SH-SY5Y (cell line): Measurements from ENCODE around the gene PARP9.

Experiments
- GATA2 ChIP-seq: IDR thresholded peaks from 2 replicates; pipeline ENCODE4 v1.6.1; 2011; ENCODE audit warnings: mild to moderate bottlenecking, low read depth, low read length
- GATA3 ChIP-seq: IDR thresholded peaks from 2 replicates; pipeline ENCODE4 v1.6.1; 2011; ENCODE audit warnings: low read depth, mild to moderate bottlenecking, low read length, moderate library complexity

PARP9 gene

DNA sequence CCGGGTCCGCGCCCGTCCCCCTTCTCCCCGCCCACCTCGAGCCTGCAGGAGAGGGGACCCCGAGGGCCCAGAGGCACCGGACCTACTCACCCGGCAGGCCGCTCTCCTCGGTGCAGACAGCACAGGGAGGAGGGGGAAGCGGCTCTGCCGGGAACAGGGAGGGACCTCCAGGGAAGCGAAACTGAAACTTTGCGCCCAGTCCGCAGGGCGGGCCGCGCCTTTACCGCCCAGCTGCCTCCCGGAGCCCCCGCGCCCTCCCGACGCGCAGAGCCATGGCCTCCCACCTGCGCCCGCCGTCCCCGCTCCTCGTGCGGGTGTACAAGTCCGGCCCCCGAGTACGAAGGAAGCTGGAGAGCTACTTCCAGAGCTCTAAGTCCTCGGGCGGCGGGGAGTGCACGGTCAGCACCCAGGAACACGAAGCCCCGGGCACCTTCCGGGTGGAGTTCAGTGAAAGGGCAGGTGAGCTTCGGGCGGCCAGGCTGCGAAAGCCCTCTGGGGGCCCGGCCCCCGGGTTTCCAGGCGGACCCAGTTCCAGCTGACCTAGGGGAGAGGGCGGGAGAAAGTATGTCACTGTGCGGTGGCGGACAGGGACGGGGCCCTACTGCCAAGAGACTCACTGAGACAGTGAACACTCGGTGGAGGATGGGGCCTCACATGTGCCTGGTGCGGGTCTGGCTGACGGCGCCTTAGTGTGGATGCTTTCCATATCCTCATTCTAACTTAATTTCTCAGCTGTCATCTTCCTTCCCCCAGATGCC is at the start of gene PARP9, which contains the start of gene DTX3L:
PARP9 (minus strand) TSS at position 146 of the 758 bp plus-strand sequence. CDS start 4,680 bp downstream, outside the sequence.
DTX3L (plus strand) TSS at position 184 of the 758 bp plus-strand sequence; CDS start at position 273, 89 bp downstream.
- TF ChIP-seq GATA3 (no peak), GATA2 (no peak)

DNA sequence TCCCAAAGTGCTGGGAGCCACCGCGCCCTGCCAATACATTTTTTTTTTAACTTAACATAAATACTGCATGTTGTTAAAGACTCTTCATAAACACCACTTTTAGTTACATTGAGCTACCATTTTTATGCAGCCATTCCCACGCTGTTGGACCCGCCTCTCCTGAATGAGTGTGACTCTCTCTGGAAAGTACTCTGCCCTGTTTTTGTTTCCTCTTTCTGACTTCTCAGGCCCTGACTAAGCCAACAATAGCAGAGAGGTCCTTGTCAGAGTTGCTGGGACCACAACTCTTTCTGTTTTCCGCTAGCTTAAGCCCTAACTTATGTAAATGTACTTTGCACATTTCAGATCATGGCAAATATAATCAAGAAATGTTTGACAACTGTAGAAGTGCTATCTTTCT is 48.6 kb upstream of the PARP9 start:
- TF ChIP-seq GATA2 (no peak), GATA3 (no peak)

DNA sequence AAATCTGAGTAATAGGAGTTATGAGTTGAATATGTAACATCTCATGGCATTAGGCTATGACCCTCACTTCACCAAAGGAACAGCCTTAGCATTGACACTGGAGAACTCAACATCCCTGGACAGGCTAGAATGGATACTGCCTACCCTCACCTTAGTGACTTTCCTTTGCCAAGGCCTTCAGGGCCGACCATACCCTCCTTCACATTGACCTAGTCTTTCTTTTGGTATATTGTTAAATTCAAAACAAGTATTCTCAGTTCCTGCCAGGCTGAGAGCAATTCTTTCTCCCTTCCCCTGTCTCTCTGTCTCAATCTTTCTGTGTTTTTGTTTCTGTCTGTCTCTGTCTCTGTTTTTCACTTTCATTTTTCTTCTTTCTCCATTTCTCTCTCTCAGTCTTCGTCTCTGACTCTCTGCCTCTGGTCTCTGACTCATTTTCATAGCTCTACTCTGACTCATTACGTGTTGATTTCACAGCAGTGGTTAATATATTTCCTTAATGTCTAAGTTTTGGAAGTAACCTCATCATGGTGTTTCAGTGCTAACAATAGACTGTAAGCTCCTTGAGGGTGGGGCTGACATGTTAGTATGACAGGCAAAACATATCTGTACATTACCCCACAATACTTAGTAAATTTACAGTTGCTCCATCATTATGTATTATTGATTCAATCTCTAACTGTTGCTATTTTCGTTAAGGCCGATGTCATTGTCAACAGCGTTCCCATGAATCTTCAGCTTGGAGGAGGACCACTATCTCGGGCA is 45.9 kb upstream of the PARP9 start:
- TF ChIP-seq GATA2: no peak
- no peak for TF ChIP-seq GATA3

DNA sequence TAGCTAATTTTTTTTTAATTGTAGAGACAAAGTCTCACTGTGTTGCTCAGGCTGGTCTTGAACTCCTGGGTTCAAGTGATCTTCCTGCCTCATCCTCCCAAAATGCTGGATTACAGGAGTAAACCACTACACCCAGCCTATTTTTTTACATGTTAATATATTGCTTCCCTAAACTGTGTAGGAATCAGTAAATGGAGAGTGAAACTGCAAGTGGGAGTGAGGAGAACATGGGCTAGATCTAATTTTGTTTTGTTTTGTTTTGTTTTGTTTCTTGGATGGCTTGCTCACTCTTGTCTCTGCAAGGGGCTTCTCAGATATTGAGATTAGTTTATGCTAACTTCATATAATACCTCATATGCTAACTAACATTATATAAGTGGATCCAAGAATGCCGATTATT is 44.8 kb upstream of the PARP9 start:
- TF ChIP-seq GATA2 (no peak), GATA3 (no peak)

DNA sequence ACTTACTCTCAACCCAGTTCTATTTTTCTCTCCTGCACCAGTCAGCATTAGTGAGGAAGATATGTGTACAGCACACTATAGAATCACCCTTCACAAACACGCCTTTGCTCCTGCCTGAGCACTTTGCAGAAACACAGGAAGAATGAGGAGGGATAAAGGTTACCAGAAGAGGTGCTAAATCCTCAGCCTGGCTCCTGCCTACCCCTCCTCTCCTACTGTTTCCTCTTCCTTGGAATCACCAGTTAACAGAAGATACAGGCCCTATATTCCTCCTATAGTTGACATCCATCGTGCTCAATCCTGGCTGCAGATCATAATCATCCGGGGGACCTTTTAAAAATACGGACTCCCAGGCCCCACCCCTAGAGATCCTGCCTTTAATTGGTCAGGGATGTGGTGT is 42.2 kb upstream of the PARP9 start:
- TF ChIP-seq GATA3 (no peak), GATA2 (no peak)

DNA sequence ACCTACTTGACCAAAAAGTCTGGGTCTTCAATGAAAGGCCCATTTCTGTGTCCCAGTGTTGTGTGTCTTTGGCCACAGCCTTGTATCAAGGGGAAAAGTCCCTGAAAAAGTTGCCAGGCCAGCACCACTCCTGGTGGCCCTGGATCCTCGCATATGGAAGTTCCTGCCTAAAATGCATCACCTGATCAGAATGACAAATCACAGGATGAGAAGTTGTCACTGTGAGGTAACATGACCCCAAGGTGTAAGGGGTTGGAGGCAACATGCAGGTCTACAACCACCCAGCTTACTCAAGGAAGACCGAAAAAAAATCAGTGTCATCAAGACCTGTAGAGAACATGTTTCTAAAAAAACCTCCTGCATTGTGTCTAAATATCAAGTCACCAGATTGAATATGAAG is 39.0 kb upstream of the PARP9 start:
- TF ChIP-seq GATA3 (no peak), GATA2 (no peak)

DNA sequence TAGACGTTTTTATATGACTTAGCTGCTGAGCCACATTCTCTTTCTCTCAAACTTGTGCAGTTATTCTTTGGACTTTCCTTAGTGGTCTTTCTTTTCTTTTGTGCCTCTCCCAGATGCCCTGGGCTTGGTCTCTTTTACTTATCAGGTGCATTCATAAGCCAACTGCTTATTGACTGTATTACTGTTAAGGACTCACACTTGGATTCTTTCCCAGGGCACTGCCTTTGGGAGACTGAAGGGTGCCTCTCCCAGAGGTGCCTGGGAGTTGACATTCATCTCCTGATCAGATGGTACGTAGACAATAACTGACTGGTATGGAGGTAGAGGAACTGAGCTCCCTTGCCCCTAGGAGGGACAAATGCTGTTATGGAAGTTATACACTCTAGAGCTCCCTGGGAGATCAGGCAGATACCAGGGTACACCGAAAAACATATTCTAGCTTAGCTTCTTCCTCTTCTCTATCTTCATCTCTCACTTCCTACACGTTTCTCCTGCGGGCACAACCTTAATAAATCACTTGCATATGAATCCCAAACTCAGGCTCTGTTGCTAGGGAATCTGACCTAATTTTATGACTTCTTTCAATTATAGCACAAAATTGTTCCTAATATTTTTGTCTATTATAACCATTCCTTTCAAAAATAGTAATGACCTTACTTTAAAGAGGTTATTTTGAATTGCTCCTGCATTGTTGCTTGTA is 38.1 kb upstream of the PARP9 start:
- TF ChIP-seq GATA3: no peak
- TF ChIP-seq GATA2: no peak

DNA sequence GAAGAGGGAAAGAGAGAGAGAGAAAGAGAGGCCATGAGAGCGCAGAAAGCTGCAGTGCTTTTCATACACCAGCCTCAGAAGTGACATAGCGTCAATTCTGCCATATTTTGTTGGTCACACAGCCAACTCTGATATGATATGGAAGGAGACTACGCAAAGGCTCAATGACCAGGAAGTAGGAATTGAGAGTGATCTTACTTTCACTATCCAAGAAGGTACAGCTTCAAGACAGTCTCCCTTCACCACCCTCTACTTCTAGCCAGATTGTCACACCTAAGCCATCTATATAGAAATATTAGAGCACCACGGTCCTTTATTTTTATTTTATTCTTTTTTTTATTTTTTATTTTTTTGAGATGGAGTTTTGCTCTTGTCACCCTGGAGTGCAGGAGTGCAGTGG is 34.5 kb upstream of the PARP9 start:
- TF ChIP-seq GATA2: no peak
- TF ChIP-seq GATA3: no peak

DNA sequence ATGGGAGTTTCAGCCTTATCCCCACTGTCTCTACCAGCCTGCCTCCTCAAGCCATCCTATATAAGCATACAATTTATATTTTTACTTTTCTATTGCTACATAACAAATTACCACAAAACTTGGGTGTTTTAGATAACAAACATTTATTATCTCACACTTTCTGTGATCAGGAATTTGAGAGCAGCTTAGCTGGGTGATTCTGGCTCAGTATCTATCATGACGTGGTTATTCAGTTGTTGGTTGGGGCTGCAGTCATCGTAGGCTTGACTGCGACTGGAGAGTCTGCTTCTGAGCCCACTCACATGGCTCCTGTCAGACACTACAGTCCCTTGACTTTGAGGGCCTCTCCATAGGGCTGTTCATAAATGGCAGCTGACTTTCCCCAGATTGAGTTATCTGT is 34.1 kb upstream of the PARP9 start:
- no peak for TF ChIP-seq GATA2

DNA sequence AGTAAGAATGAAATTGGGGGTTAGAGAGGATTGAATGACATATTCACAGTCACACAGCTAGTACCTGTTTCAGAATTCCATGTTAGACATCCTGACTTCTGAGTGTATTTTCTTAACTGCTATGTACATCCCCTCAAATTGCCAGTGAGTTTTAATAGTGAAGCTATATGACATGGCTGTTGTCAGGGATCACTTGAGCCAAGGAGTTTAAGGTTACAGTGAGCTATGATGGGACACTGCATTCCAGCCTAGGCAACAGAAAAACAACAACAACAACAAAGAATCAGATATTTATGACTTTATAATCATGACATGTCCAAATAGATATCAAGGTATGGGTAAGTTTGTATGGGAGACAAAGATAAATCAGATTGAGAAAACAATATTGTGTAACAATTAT is 29.9 kb upstream of the PARP9 start:
- TF ChIP-seq GATA2 (no peak), GATA3 (no peak)

DNA sequence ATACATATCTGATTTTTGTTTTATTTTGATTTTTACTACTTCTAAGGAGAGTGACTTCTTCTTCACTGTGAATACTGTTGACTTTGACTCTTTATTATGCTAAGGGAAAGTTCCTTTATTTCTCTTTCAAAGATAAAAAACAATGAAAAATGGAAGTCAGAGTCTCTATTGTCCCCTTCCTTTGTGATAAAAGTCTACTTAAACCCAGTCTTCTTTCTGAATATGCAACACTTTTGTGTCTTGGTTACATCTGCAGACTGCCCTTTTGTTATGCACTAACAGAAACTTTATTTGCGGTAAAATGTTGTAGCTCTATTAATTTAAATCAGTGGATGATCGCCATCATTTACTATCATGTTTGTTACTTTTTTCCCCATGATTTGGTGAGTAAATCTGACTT is 26.5 kb upstream of the PARP9 start:
- TF ChIP-seq GATA2: no peak
- TF ChIP-seq GATA3: no peak

DNA sequence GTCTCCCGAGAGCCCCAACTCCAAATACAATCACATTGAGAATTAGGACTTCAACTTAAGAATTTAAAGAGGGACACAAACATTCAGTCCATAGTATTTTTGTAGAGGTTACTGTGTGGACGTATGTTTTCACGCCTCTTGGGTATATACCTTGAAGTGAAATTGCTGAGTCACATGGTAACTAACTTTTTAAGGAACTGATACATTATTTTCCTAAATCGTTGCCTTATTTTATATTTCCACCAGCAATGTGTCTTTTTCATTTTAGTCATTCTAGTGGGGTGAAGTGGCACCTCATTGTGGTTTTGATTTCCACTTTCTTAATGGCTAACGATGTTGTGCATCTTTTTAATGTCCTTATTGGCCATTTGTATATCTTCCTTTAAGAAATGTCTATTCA is 25.2 kb upstream of the PARP9 start:
- TF ChIP-seq GATA2 (no peak), GATA3 (no peak)

DNA sequence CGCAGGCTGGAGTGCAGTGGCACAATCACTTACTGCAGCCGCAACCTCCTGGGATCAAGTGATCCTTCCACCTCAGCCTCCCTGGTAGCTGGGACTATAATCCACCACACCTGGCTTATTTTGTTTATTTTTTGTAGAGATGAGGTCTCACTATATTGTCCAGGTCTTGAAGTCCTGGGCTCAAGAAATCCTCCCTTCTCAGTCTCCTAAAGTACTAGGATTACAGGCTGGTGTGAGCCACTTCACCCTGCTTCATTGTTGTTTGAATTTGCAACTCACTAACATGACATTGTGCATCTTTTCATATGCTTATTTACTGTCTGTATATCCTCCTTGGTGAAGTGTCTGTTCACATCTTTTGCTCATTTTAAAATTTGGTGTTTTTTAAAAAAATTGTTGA is 23.5 kb upstream of the PARP9 start:
- TF ChIP-seq GATA3: no peak
- no peak for TF ChIP-seq GATA2

DNA sequence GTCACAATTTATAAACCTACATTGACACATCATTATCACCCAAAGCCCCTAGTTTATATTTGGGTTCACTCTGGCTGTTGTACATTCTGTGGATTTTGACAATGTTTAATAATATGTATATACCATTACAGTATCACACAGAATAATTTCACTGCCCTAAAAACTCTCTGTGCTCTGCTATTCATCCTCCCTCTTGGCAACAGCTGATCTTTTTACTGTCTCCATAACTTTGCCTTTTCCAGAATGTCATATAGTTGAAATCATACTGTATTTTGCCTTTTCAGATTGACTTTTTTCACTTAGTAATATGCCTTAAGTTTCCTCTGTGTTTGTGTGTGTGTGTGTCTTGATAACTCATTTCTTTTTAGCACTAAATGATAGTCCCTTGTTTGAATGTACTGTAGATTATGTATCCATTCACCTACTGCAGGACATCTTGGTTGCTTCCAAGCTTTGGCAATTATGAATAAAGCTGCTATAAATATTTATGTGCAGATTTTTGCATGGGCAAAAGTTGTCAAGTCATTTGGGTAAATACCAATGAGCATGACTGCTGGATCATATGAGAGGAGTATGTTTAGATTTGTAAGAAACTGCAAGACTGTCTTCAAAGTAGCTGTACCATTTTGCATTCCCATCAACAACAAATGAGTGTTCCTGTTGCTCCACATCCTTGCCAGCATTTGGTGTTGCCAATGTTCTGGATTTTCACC is 22.8 kb upstream of the PARP9 start:
- no peak for TF ChIP-seq GATA2
- TF ChIP-seq GATA3: no peak

DNA sequence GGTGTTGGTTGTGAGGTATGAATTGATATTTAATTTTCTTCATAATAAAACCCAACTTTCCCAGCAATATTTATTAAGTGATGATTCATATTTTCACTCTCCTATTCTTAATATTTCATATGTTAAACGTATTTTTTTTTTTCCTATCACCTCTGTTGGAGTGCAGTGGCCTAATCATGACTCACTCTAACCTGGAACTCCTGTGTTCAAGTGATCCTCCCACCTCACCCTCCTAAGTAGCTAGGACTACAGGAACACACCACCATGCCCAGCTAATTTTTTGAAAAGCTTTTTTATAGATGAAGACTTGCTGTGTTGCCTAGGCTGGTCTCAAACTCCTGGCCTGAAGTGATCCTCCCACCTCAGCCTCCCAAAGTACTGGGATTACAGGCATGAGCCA is 22.0 kb upstream of the PARP9 start:
- TF ChIP-seq GATA2: no peak
- no peak for TF ChIP-seq GATA3
